Spinal cord (tissue), 10 donors: ENCODE results near the gene SSBP4. TPM values are rescaled to one million over a fixed set of nuclear protein-coding genes. Genes with fewer than 3 reads are reported as not detected.

ENCODE experiments used
- DNase-seq, 6 donors: peaks; one replicate each; pipeline versions ENCODE4 v3.0.0 to v3.0.0-alpha.2; 2013 to 2015; ENCODE audit warnings: low spot score in 6 of 6, low read depth in 4 of 6
- H3K27ac ChIP-seq: one replicate; pipeline ENCODE4 v1.5.1; 2013; ENCODE audit warnings: low read depth, low read length, control low read depth
- H3K27me3 ChIP-seq: one replicate; pipeline ENCODE4 v1.6.1; 2013; ENCODE audit warnings: low read length; ENCODE audit not compliant: control insufficient read depth, insufficient read depth
- H3K36me3 ChIP-seq: one replicate; pipeline ENCODE4 v1.6.1; 2013; ENCODE audit warnings: low read length; ENCODE audit not compliant: control insufficient read depth, insufficient read depth
- H3K4me1 ChIP-seq: one replicate; pipeline ENCODE4 v1.6.1; 2013; ENCODE audit warnings: low read length; ENCODE audit not compliant: control insufficient read depth, insufficient read depth
- H3K4me3 ChIP-seq: one replicate; pipeline ENCODE4 v1.5.1; 2013; ENCODE audit warnings: low read depth, low read length, control low read depth
- H3K9me3 ChIP-seq: one replicate; pipeline ENCODE4 v1.6.1; 2013; ENCODE audit warnings: low read length; ENCODE audit not compliant: control insufficient read depth, insufficient read depth
- whole genome bisulfite sequencing: methylation state at CpG from one replicate; pipeline ENCODE4 v1.1.5; 2013; ENCODE audit warnings: missing lambda C conversion rate; ENCODE audit not compliant: insufficient coverage; 5-methylcytosine and 5-hydroxymethylcytosine counted together
- polyA plus RNA-seq, 2 donors: library from polyadenylated mRNA; unstranded; fragments of 120-200 nt; gene quantifications; one replicate each; pipeline ENCODE4 v1.2.1, GENCODE V29; 2013; ENCODE audit not compliant: insufficient read length in 2 of 2
- total RNA-seq, 2 donors: library from RNA; depleted of rRNA in 1 of 2; stranded (reverse); fragments of 120-200 nt in 1 of 2; fragments of >200 nt in 1 of 2; gene quantifications; one replicate each; pipeline versions ENCODE4 v1.2.3 to v1.2.4, GENCODE V29; 2013 to 2014
- donor health status: healthy.

The SSBP4 gene
- total and polyA plus RNA-seq, 4 donors, result 33.5 to 166 (median 128) TPM

DNA sequence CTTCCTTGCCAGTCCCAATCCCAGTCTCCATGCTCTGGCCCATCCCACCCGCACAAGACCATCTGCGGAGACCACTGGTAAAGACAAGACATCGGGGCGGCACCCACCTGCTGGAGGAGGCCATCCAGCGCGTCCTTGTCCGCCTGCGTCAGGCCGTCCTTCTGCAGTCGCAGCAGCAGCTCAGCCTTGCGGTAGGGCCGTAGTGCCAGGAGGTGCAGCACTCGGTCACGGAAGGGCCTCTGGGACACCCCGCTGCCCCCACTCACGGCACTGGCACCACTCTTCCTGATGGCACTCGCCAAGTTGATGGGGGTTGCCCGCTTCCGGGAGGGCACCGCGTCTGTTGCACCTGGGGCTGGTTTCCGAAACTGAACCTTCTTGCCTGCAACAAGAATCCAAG is 42.3 kb downstream of the SSBP4 start:
- WGBS, result 96% methylated on average over 22 of the region's 22 CpGs
- no peak for DNase-seq
- no peak overlapping the region for H3K27ac ChIP-seq
- no peaks in the 10 kb centered on the region for H3K9me3 ChIP-seq
- H3K36me3 ChIP-seq, result peaks cover 91% of the 10 kb centered on the region
- H3K27me3 ChIP-seq, result no peaks in the 10 kb centered on the region
- peaks cover 46% of the 10 kb centered on the region for H3K4me1 ChIP-seq
- H3K4me3 ChIP-seq, result no peak overlapping the region

DNA sequence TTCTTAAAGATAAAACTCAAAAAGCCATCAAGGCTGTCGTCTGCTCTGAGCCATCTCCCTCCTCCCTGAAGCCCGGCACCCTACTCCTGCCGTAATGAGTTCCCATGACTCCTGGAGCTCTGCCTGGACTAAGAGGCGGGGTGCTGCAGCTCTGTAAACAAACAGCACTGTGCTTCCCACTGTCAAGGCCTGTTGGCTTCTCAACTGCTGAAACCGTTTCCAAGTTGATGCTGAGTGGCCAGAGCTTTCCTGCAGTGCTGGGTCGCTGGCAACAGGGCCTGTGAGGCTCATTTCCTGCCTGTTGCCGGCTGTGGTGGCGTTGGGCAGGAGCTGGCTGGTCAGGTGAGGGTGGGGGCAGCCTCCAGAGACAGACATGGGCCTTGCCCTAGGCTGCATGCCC is 45.4 kb downstream of the SSBP4 start:
- peaks cover 32% of the 10 kb centered on the region for H3K4me1 ChIP-seq
- peak overlapping the region; percentile 27 for H3K27ac ChIP-seq
- WGBS, result 49% methylated on average over 8 of the region's 8 CpGs
- H3K9me3 ChIP-seq, result no peaks in the 10 kb centered on the region
- DNase-seq, result peak in 1 of 6 donors; percentile 88
- H3K27me3 ChIP-seq, result no peaks in the 10 kb centered on the region
- no peak overlapping the region for H3K4me3 ChIP-seq
- H3K36me3 ChIP-seq, result peaks cover 83% of the 10 kb centered on the region

DNA sequence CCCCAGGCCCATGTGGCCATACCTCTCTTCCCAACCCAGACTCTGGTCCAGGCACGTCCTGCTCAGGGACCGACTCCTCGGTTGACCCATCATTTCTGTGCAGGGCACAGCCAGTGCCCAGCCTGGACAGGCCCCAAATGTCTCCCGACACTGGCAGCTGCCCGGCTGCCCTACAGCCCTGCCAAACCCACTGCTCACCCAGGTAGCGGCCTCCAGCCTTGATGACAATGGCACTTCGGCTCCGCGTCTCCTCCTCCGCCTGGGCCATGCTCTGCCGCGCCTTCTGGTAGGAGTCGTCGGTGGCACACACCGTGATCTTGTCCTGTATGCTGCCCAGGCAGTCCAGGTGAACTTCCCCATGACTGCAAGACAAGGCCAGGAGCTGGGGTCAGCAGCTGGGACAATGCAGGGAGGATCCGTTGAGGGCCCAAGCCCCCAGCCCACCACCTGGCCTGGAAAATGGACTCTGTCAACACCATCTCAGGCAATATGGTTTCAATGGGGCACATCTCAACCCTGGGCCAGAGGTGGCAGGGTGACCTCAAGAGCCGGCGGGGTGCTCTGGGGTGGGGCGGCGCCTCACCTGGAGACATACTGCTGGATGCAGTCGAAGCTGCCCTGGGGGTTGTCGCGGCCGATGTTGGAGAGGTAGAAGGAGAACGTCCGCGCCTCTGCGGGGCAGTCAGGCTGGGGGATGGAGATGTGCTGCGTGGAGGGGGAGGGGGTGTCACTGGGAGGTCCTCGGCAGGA is 46.2 kb downstream of the SSBP4 start:
- DNase-seq, result no peak
- WGBS, result 93% methylated on average over 28 of the region's 30 CpGs
- no peak overlapping the region for H3K4me3 ChIP-seq
- no peaks in the 10 kb centered on the region for H3K9me3 ChIP-seq
- H3K36me3 ChIP-seq, result peaks cover 83% of the 10 kb centered on the region
- H3K4me1 ChIP-seq, result peaks cover 34% of the 10 kb centered on the region
- no peaks in the 10 kb centered on the region for H3K27me3 ChIP-seq
- peak overlapping the region; percentile 26 for H3K27ac ChIP-seq

DNA sequence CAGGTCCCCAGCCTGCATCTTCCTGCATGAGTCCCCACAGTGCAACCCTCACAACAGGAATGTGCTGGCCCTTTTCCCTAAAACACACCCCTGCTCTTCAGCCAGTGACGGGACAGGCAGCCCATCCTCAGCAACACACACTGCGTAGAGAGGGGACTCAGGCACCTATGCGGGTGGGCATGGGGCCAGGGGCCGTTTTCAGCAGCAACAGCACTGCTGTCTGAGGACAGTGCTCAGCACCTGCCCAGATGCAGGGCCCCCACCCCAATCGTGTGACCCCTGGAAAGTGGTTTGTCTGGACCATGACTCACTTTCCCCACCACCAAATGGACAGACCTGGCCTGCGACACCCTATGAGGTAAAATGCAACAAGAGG is 46.8 kb downstream of the SSBP4 start:
- no peak for DNase-seq
- Histone ChIP-seq H3K27ac (no peak overlapping the region), H3K27me3 (no peaks in the 10 kb centered on the region), H3K4me1 (peaks cover 32% of the 10 kb centered on the region), H3K4me3 (no peak overlapping the region), H3K9me3 (no peaks in the 10 kb centered on the region), H3K36me3 (peaks cover 81% of the 10 kb centered on the region)
- 96% methylated on average over 4 of the region's 6 CpGs for WGBS

DNA sequence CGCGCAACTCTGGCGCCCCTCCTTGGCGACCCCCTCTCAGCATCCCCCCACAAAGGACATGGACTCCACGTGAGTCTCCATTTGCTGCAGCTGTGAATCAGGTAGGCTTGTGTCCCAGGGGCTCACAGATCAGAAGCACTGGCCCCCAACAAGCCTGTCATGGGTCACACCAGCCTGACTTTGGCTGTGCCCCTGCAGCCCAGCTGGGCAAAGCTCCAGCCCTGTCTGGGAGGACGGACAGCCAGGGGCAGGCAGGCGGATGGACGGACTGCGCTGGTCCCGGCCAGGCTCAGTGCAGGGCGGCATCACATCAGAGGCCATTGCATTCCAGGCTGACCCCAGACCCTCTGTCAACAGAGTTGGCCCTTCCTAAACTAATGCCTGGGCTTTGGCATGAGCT is 47.2 kb downstream of the SSBP4 start:
- 91% methylated on average over 11 of the region's 11 CpGs for WGBS
- DNase-seq, result no peak
- Histone ChIP-seq H3K4me3 (no peak overlapping the region), H3K27ac (no peak overlapping the region), H3K36me3 (peaks cover 81% of the 10 kb centered on the region), H3K9me3 (no peaks in the 10 kb centered on the region), H3K27me3 (no peaks in the 10 kb centered on the region), H3K4me1 (peaks cover 29% of the 10 kb centered on the region)

DNA sequence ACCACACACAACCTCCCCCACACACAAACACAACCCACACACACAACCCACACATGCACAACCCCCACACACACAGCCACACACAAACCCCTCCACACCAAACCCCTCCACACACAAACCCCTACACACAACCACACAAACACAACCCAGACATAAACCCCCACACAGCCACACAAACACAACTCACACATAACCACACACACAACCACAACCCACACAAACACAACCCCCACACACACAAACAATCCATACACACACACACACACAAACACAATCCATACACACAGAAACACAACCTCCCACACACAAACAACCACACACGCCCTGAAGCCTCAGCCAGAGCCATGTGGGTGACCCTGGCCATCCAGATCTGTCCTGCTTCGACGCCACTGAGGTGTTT is 48.8 kb downstream of the SSBP4 start:
- Histone ChIP-seq H3K27ac (no peak overlapping the region), H3K4me1 (peaks cover 30% of the 10 kb centered on the region)

DNA sequence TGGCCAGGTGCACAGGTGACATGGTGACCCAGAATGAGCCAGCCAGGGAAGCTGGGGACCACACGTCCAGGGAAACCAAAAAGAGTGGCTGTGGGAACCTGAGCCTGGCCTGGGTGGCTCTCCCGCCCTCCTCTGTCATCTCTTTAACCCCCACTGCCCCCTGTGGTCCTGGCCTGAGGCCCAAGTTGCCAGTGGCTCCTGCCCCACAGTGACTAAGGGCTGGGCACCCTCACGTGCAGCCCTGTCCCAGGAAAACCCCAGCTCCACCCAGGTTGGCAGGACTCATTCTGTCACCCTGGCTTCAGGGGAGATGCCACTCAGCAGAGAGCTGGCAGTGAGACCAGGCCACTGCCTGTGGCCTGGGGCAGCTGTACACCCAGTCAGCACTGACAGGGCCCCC is 49.3 kb downstream of the SSBP4 start:
- Histone ChIP-seq H3K36me3 (peaks cover 73% of the 10 kb centered on the region), H3K4me1 (peaks cover 34% of the 10 kb centered on the region), H3K9me3 (no peaks in the 10 kb centered on the region), H3K27me3 (no peaks in the 10 kb centered on the region), H3K4me3 (no peak overlapping the region), H3K27ac (no peak overlapping the region)
- 83% methylated on average over 3 of the region's 3 CpGs for WGBS
- DNase-seq, result no peak

More for the DNA sequence above, 48.8 kb downstream of the SSBP4 start:
- 88% methylated on average over 3 of the region's 3 CpGs for WGBS
- H3K9me3 ChIP-seq, result no peaks in the 10 kb centered on the region
- peaks cover 74% of the 10 kb centered on the region for H3K36me3 ChIP-seq
- H3K4me3 ChIP-seq, result no peak overlapping the region
- no peak for DNase-seq
- H3K27me3 ChIP-seq, result no peaks in the 10 kb centered on the region

DNA sequence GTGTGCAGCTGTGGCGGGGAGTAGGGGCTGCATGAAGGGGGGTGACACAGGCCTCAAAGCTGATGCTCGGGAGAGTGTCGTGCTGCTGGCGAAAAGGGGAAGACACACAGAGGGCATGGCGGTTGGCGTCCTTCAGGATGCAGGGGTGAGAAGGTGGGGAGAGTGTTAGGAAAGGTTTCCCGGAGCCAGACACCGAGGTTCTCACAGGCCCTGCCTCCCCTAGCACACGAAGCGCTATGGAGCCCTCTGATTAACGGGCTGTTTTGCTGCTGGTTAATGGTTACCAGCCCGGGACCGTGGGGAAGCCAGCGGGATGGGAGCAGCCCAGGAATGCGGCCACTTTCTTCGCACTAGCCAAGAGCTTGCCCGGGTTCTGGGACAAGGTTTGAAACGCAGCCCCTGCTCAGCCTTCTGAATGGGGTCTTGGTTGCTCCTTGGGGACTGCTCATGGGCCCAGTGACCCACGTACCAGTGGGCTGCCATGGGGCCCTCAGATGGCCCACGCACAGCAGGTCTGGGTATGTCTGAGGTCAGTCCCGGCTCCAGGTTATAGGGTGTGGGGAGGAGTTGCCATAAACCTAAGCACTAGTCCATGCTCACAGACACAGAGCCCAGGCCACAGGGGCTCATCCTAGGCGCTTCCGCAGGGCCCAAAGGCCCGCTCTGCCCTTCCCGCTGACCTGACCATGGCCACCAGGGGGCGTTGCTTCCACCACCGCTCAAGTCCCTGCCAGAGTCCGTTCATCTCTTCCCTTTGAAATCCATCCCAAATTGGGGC is 50.1 kb downstream of the SSBP4 start:
- Histone ChIP-seq H3K4me1 (peaks cover 42% of the 10 kb centered on the region), H3K9me3 (no peaks in the 10 kb centered on the region), H3K36me3 (peaks cover 70% of the 10 kb centered on the region), H3K27me3 (no peaks in the 10 kb centered on the region), H3K27ac (no peak overlapping the region), H3K4me3 (no peak overlapping the region)
- 62% methylated on average over 26 of the region's 28 CpGs for WGBS
- DNase-seq, result peak in 2 of 6 donors; percentile 62 to 75

DNA sequence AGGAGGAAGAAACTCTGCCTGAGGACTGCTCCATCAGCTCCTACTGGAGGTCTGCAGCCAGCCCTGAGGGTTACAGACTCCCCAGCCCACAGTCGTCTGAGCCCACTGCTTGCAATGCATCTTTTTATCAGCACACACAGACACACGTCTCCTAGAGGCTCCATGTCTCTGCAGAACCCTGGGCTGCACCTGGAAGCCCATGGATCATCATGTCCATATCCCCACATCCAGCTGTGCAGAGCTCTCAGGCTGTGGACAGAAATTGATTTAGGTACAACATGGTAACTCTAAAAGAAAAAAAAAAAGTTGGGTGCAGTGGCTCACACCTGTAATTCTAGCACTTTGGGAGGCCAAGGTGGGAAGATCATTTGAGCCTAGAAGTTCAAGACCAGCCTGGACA is 51.6 kb downstream of the SSBP4 start:
- no peak for DNase-seq
- Histone ChIP-seq H3K27me3 (no peaks in the 10 kb centered on the region), H3K4me1 (peaks cover 33% of the 10 kb centered on the region), H3K36me3 (peaks cover 59% of the 10 kb centered on the region), H3K4me3 (no peak overlapping the region), H3K27ac (no peak overlapping the region), H3K9me3 (no peaks in the 10 kb centered on the region)
- 52% methylated on average over 2 of the region's 2 CpGs for WGBS
